Stimulated activated CD8-positive, alpha-beta memory T cell treated with anti-CD3 and anti-CD28 coated beads, Interleukin-4, amount 100 ng/mL, for 1 hour (primary cell): Measurements from ENCODE around the gene STK32B.
"Not testable (repeated sequence)": the region's sequence is repeated elsewhere in the genome, so short reads cannot be mapped to it uniquely, and the experiment has no call there.

Source experiments
- DNase-seq, 2 donors: peaks; one replicate each; pipeline ENCODE4 v3.0.0-alpha.2; 2020; ENCODE audit warnings: low read depth in 2 of 2, low spot score in 1 of 2

Gene STK32B

GRCh38 chr4:5424211-5424610 lies 372.9 kb downstream of the STK32B start:
- no peak for DNase-seq

GRCh38 chr4:5424901-5425300 lies 373.6 kb downstream of the STK32B start:
- no peak for DNase-seq

- no peak for DNase-seq
Measured at GRCh38 chr4:5429747-5430146, 378.5 kb downstream of the STK32B start.

- no peak for DNase-seq
Measured at GRCh38 chr4:5433196-5433595, 381.9 kb downstream of the STK32B start.

- DNase-seq = no peak
Measured at GRCh38 chr4:5435201-5435600, 383.9 kb downstream of the STK32B start.

GRCh38 chr4:5435823-5436222 lies 384.5 kb downstream of the STK32B start:
- DNase-seq = no peak

GRCh38 chr4:5443976-5444802 lies 392.9 kb downstream of the STK32B start:
- not testable (repeated sequence) for DNase-seq

GRCh38 chr4:5444918-5445517 lies 393.7 kb downstream of the STK32B start:
- no peak for DNase-seq

- no peak for DNase-seq
Measured at GRCh38 chr4:5446595-5447226, 395.4 kb downstream of the STK32B start.

- DNase-seq = no peak
Measured at GRCh38 chr4:5447755-5448154, 396.5 kb downstream of the STK32B start.

- no peak for DNase-seq
Measured at GRCh38 chr4:5448221-5448620, 396.9 kb downstream of the STK32B start.

- no peak for DNase-seq
Measured at GRCh38 chr4:5451243-5451642, 400.0 kb downstream of the STK32B start.

- DNase-seq = no peak
Measured at GRCh38 chr4:5452156-5452555, 400.9 kb downstream of the STK32B start.

GRCh38 chr4:5455003-5455585 lies 403.8 kb downstream of the STK32B start:
- DNase-seq = no peak

- DNase-seq = no peak
Measured at GRCh38 chr4:5456296-5456845, 405.1 kb downstream of the STK32B start.

GRCh38 chr4:5458676-5459075 lies 407.4 kb downstream of the STK32B start:
- DNase-seq = no peak

GRCh38 chr4:5459236-5459635 lies 408.0 kb downstream of the STK32B start:
- no peak for DNase-seq

GRCh38 chr4:5460106-5460801 lies 409.0 kb downstream of the STK32B start:
- DNase-seq = no peak

GRCh38 chr4:5461477-5461876 lies 410.2 kb downstream of the STK32B start:
- DNase-seq = no peak

- DNase-seq = no peak
Measured at GRCh38 chr4:5462254-5462835, 411.1 kb downstream of the STK32B start.

GRCh38 chr4:5462896-5463295 lies 411.6 kb downstream of the STK32B start:
- no peak for DNase-seq
